Esophagus muscularis mucosa (tissue), 4 donors: Measurements from ENCODE around the gene TRAPPC2L. TPM values are rescaled to one million over a fixed set of nuclear protein-coding genes. Genes with fewer than 3 reads are reported as not detected.

Experiments
- DNase-seq: peaks from one replicate; pipeline ENCODE4 v3.0.0-alpha.2; 2017; ENCODE audit errors: extremely low spot score
- H3K27ac ChIP-seq, 4 donors: fragments of 200-600 bp; sonication (generic); replicated peaks in 1 of 4; 1 replicate in 3 of 4; 2 replicates in 1 of 4; pipeline ENCODE4 v1.5.1; 2016 to 2019; ENCODE audit warnings: mild to moderate bottlenecking in 1 of 4
- H3K27me3 ChIP-seq, 4 donors: fragments of 200-600 bp; sonication (generic); one replicate each; pipeline versions ENCODE4 v1.5.1 to v1.6.0; 2016 to 2019
- H3K36me3 ChIP-seq, 4 donors: fragments of 200-600 bp; sonication (generic); one replicate each; pipeline ENCODE4 v1.5.1; 2016 to 2019
- H3K4me1 ChIP-seq, 4 donors: fragments of 200-600 bp; sonication (generic); one replicate each; pipeline ENCODE4 v1.5.1; 2016 to 2019
- H3K4me3 ChIP-seq, 4 donors: fragments of 200-600 bp; sonication (generic); 1 replicate in 2 of 4; 2 replicates in 2 of 4; pipeline ENCODE4 v1.5.1; 2016 to 2019; ENCODE audit warnings: mild to moderate bottlenecking in 4 of 4, moderate library complexity in 1 of 4
- H3K9me3 ChIP-seq, 4 donors: fragments of 200-600 bp; sonication (generic); 1 replicate in 3 of 4; 2 replicates in 1 of 4; pipeline ENCODE4 v1.5.1; 2016 to 2019
- CTCF ChIP-seq, 3 experiments: fragments of 200-600 bp in 2 of 3; fragments of 450-650 bp in 1 of 3; sonication (generic) in 2 of 3; IDR thresholded peaks; one replicate each; pipeline ENCODE4 v1.5.1; 2017 to 2019; ENCODE audit warnings: antibody characterized with exemption in 3 of 3, mild to moderate bottlenecking in 2 of 3, moderate library complexity in 1 of 3
- EP300 ChIP-seq: sonication (generic); formaldehyde crosslinking; IDR thresholded peaks from one replicate; pipeline ENCODE4 v1.6.1; 2017; ENCODE audit warnings: antibody characterized with exemption
- POLR2A ChIP-seq: fragments of 450-650 bp; IDR thresholded peaks from one replicate; pipeline ENCODE4 v1.6.1; 2017; ENCODE audit warnings: antibody characterized with exemption, moderate library complexity, mild to moderate bottlenecking, low read depth
- POLR2AphosphoS5 ChIP-seq, 2 donors: sonication (generic); formaldehyde crosslinking; IDR thresholded peaks; one replicate each; pipeline ENCODE4 v1.6.1; 2017; ENCODE audit warnings: antibody characterized with exemption in 2 of 2
- WGBS: methylation state at CpG from one replicate; pipeline ENCODE4 v1.1.5; 2018; 5-methylcytosine and 5-hydroxymethylcytosine counted together
- intact Hi-C: fragments of 100-400 bp; cut with DNase I; formaldehyde crosslinking; loops from one replicate; pipeline ENCODE4 v1.15.1; 2023
- total RNA-seq, 4 donors: library from RNA; depleted of rRNA; stranded (reverse); fragments of >200 nt; gene quantifications; one replicate each; pipeline versions ENCODE4 v1.1.0 to v1.2.1, GENCODE V29; 2016

The TRAPPC2L gene
- total RNA-seq, 4 donors from 2014 or later = 22.9 to 35.8 (median 29.6) TPM

GRCh38 chr16:88840600-88841215 is 16.2 kb upstream of the TRAPPC2L start:
- TF ChIP-seq EP300 (no peak), POLR2A (no peak), POLR2AphosphoS5 (IDR thresholded peaks at IDR 0.05) (no peak), CTCF (IDR thresholded peaks at IDR 0.05) (no peak)
- 96% methylated on average over 17 of the region's 30 CpGs for WGBS
- intact Hi-C loops = no loop called here
- H3K27me3 ChIP-seq = no peaks in the 10 kb centered on the region
- H3K4me3 ChIP-seq = no peak overlapping the region
- DNase-seq = no peak
- H3K27ac ChIP-seq = no peak overlapping the region
- H3K9me3 ChIP-seq = no peaks in the 10 kb centered on the region
- H3K36me3 ChIP-seq = peaks cover 24 to 71% (median 52%) of the 10 kb centered on the region in 4 donors
- no peaks in the 10 kb centered on the region for H3K4me1 ChIP-seq

GRCh38 chr16:88841521-88842307 is 15.2 kb upstream of the TRAPPC2L start:
- no peak overlapping the region for H3K4me3 ChIP-seq
- H3K9me3 ChIP-seq = no peaks in the 10 kb centered on the region
- H3K27me3 ChIP-seq = no peaks in the 10 kb centered on the region
- intact Hi-C loops = no loop called here
- 94% methylated on average over 33 of the region's 40 CpGs for WGBS
- H3K4me1 ChIP-seq = no peaks in the 10 kb centered on the region
- H3K36me3 ChIP-seq = peaks cover 24 to 67% (median 48%) of the 10 kb centered on the region in 4 donors
- H3K27ac ChIP-seq = no peak overlapping the region
- DNase-seq = no peak
- TF ChIP-seq POLR2A = no peak
- no peak for TF ChIP-seq CTCF (IDR thresholded peaks at IDR 0.05)
- no peak for TF ChIP-seq POLR2AphosphoS5 (IDR thresholded peaks at IDR 0.05)

DNA sequence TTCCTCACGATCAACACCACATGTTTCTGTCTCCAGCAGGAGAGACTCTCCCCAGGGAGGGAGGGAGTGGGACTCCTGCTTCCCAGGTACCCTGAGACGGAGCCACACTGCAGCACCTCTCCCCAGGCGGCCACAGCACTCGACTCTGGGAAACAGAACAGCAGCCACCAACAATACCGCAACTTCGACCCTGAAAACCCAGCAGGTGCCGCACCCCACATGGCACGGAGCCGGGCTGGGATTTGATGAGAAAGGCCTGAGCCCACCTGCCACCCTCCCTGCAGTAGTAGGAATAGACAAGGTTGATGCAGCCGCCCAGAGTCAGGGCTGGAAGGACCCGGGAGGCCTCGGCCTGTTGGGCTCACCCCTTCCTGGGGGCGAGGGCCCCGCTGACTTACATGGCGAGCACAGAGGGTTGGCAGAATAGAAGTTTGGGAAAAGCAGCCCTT is 14.6 kb upstream of the TRAPPC2L start:
- intact Hi-C loops = no loop called here
- H3K27me3 ChIP-seq = no peaks in the 10 kb centered on the region
- WGBS = 93% methylated on average over 15 of the region's 15 CpGs
- no peak overlapping the region for H3K27ac ChIP-seq
- H3K36me3 ChIP-seq = peaks cover 24 to 68% (median 48%) of the 10 kb centered on the region in 4 donors
- DNase-seq = no peak
- H3K4me1 ChIP-seq = no peaks in the 10 kb centered on the region
- no peak overlapping the region for H3K4me3 ChIP-seq
- TF ChIP-seq EP300 = no peak
- no peak for TF ChIP-seq CTCF (IDR thresholded peaks at IDR 0.05)
- no peak for TF ChIP-seq POLR2A
- no peak for TF ChIP-seq POLR2AphosphoS5 (IDR thresholded peaks at IDR 0.05)
- H3K9me3 ChIP-seq = no peaks in the 10 kb centered on the region

GRCh38 chr16:88842806-88843205 is 14.1 kb upstream of the TRAPPC2L start:
- H3K9me3 ChIP-seq = no peaks in the 10 kb centered on the region
- intact Hi-C loops = no loop called here
- peaks cover 21 to 68% (median 50%) of the 10 kb centered on the region in 4 donors for H3K36me3 ChIP-seq
- no peaks in the 10 kb centered on the region for H3K27me3 ChIP-seq
- H3K4me3 ChIP-seq = no peak overlapping the region
- no peak for DNase-seq
- TF ChIP-seq POLR2AphosphoS5 (IDR thresholded peaks at IDR 0.05) (no peak), CTCF (IDR thresholded peaks at IDR 0.05) (no peak), POLR2A (no peak), EP300 (no peak)
- no peaks in the 10 kb centered on the region for H3K4me1 ChIP-seq
- 96% methylated on average over 22 of the region's 25 CpGs for WGBS
- H3K27ac ChIP-seq = no peak overlapping the region
